GM12801 (cell line): ENCODE data around the gene HABP4.

Experiments used
- TF ChIP-seq, protein P1 (sequence below): IDR thresholded peaks from one replicate; pipeline ENCODE4 v1.5.1; 2011; ENCODE audit warnings: control low read depth; ENCODE audit not compliant: insufficient read length; ENCODE audit errors: extremely low read depth

Gene HABP4

DNA sequence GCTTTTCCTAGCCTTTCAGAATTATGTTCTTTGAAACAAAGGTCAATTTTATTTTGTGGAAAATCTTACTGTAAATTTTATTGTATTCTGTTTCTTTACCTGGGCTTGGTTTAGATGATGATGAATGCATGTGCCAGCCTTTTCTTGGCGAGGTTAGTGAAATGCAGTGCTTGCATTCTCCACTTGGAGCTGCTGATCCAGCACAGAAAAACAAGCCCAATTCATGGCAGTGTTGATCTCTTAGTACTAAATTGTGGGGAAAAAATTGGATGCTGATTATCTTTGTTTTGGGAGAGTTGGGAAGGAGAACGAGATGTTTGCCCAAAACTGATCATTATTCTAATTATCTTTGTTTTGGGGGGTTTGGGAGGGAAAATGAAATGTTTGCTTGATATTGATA is 3.7 kb downstream of the HABP4 start:
- TF ChIP-seq, protein P1, sequence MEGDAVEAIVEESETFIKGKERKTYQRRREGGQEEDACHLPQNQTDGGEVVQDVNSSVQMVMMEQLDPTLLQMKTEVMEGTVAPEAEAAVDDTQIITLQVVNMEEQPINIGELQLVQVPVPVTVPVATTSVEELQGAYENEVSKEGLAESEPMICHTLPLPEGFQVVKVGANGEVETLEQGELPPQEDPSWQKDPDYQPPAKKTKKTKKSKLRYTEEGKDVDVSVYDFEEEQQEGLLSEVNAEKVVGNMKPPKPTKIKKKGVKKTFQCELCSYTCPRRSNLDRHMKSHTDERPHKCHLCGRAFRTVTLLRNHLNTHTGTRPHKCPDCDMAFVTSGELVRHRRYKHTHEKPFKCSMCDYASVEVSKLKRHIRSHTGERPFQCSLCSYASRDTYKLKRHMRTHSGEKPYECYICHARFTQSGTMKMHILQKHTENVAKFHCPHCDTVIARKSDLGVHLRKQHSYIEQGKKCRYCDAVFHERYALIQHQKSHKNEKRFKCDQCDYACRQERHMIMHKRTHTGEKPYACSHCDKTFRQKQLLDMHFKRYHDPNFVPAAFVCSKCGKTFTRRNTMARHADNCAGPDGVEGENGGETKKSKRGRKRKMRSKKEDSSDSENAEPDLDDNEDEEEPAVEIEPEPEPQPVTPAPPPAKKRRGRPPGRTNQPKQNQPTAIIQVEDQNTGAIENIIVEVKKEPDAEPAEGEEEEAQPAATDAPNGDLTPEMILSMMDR, result no peak

DNA sequence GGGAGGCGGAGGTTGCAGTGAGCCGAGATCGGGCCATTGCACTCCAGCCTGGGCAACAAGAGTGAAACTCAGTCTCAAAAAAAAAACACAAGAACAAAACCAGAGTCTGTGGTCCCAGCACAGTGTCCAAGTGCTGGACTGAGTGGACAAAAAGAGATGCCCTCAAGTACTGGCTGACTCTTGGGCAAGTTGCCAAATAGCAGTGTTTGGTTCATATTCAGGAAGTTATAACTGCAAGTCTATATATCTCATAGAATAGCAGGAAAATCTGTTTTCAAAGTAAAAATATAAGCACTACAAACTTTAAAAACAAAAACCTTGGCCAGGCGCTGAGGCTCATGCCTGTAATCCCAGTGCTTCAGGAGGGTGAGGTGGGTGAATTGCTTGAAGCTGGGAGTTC is 7.3 kb downstream of the HABP4 start:
- TF ChIP-seq, protein P1, result no peak

DNA sequence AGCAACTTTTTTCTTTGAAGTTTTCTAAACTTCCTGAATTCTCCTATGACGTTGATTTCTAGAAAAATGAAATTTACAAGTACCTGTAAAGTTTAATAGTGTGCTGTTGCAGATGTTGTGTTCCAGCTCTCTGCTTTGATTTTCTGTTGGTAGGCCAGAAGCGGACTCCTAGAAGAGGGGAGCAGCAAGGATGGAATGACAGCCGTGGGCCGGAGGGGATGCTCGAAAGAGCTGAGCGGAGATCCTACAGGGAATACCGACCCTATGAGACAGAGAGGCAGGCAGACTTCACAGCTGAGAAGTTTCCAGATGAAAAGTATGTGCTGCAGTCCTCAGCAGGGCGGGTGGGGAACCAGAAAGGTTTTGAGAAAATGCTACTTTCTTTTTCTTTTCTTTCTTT is 8.3 kb downstream of the HABP4 start:
- TF ChIP-seq, protein P1, result no peak

DNA sequence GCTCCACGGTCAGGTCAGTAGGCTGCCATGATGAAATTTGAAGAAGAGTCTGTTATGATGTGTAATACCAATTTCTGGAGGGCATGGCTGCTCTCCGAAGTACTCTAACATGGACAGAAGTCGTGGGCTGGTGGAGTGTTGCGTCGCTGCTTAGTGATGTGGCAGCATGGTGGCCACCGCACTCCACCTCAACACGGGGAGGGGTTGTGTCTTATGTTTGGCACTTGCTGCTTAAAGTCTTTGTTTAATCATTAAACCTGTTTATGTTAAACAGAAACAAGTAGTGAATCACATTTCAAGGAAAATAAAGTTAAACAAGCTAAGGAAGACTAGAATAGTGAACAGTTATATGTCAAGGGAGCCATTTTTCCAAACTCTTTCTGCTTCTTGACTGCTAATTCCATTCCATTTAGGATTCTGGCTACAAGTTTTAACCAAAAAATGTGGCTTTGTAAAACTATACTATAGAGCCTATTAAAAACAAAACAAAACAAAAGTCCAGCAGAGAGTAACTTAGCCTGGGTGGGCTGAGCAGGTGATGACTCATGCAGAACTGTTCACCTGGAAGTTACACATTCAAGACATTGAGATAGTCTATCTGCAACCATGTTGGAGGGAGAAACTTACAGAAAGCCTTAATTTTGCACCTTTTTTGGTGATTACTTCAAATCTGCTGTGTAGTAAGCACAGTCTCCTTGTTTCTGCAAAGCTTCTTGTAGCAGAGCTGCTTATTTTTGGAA is 9.5 kb downstream of the HABP4 start:
- TF ChIP-seq, protein P1, result no peak

DNA sequence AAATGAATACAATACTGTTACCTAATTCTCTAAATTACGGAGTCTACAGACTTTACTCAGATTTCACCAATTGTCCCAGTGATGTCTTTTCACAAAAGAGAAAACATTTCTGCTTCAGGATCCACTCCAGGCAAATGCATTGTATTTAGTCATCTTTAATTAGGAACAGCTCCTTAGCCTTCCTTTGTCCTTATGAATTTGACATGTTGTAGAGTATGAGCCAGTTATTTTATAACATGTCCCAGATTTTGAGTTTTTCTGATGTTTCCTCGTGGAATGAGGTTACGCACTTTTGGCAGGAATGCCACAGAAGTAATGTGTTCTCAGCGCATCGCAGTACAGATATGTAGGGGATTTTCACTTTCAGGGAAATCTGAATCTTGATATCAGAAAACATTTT is 10.5 kb downstream of the HABP4 start:
- TF ChIP-seq, protein P1, result no peak

DNA sequence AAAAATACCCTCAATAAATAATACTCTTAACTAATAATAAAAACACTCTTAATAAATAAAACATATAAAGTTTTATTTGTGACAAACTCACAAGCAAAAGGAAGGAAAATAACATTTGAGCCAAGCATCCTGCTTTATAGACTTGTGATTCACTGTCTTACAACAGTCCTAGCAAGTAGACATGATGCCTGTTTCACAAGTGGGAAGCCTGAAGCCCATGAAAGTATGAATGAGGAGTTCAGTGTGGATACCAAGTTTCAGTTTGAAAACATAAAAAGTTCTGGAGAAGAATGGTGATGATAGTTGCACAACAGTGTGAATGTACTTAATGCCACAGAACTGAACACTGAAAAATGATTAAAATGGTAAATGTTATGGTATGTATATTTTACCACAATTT is 10.9 kb downstream of the HABP4 start:
- TF ChIP-seq, protein P1, result no peak

DNA sequence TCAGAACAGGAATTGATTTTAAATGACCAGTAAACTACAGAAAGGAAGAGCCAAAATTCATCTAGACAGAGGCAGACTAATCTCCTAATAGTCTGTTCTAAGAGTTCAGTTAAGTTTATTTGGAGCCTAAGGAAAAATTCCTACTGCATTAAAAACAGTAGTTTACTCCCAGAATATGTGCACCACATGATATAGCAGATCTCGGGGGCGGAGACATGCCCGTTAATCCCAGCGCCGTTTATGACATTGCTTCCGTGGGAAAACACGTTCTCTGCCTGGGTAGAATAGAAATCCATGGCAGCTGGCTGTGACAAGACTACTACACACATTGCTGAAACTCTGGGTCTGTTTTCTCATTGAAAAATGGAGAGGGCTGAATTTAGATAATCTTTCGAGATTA is 11.4 kb downstream of the HABP4 start:
- TF ChIP-seq, protein P1, result no peak
